Keratinocyte (primary cell): ENCODE measurements around the gene RPS6KA5.

Experiments used
- EZH2 ChIP-seq: IDR thresholded peaks from one replicate; pipeline ENCODE4 v1.6.1; 2012; ENCODE audit warnings: inconsistent platforms, mild to moderate bottlenecking, low read length, moderate library complexity
- TF ChIP-seq, protein P1 (sequence below), 3 experiments: IDR thresholded peaks in 1 of 3; conservative IDR thresholded peaks in 1 of 3; optimal IDR thresholded peaks in 1 of 3; 2 replicates in 2 of 3; 3 replicates in 1 of 3; pipeline versions ENCODE3 to v1.5.1; 2011; ENCODE audit warnings: low read length in 3 of 3, mild to moderate bottlenecking in 3 of 3, moderate library complexity in 2 of 3, control low read depth in 1 of 3, inconsistent platforms in 1 of 3; ENCODE audit not compliant: insufficient read depth in 2 of 3; ENCODE audit errors: extremely low read depth in 1 of 3

GRCh38 chr14:90818715-90819114 lies 241.7 kb downstream of the RPS6KA5 start:
- TF ChIP-seq EZH2 = no peak
- TF ChIP-seq, protein P1, sequence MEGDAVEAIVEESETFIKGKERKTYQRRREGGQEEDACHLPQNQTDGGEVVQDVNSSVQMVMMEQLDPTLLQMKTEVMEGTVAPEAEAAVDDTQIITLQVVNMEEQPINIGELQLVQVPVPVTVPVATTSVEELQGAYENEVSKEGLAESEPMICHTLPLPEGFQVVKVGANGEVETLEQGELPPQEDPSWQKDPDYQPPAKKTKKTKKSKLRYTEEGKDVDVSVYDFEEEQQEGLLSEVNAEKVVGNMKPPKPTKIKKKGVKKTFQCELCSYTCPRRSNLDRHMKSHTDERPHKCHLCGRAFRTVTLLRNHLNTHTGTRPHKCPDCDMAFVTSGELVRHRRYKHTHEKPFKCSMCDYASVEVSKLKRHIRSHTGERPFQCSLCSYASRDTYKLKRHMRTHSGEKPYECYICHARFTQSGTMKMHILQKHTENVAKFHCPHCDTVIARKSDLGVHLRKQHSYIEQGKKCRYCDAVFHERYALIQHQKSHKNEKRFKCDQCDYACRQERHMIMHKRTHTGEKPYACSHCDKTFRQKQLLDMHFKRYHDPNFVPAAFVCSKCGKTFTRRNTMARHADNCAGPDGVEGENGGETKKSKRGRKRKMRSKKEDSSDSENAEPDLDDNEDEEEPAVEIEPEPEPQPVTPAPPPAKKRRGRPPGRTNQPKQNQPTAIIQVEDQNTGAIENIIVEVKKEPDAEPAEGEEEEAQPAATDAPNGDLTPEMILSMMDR (optimal IDR thresholded peaks at IDR 0.05 in 1 of 3, IDR thresholded peaks at IDR 0.05 in 1 of 3, conservative IDR thresholded peaks at IDR 0.05 in 1 of 3; ENCODE audit: extremely low read depth in 1 of 3, insufficient read depth in 2 of 3, low read length in 3 of 3) = no peak
